ENCODE measurements around the gene BARD1. TPM values are rescaled to one million over a fixed set of nuclear protein-coding genes. Genes with fewer than 3 reads are reported as not detected.

The BARD1 gene
- total RNA-seq, 1 donor from 2014 or later = 43.4 TPM

GRCh38 chr2:214679736-214680135 is 129.7 kb downstream of the BARD1 start:
- intact Hi-C loops (cut with micrococcal nuclease) = loop anchor here (5.0 kb wide), 1 partner anchor 58 kb away; no protein-coding TSS in a partner anchor

DNA sequence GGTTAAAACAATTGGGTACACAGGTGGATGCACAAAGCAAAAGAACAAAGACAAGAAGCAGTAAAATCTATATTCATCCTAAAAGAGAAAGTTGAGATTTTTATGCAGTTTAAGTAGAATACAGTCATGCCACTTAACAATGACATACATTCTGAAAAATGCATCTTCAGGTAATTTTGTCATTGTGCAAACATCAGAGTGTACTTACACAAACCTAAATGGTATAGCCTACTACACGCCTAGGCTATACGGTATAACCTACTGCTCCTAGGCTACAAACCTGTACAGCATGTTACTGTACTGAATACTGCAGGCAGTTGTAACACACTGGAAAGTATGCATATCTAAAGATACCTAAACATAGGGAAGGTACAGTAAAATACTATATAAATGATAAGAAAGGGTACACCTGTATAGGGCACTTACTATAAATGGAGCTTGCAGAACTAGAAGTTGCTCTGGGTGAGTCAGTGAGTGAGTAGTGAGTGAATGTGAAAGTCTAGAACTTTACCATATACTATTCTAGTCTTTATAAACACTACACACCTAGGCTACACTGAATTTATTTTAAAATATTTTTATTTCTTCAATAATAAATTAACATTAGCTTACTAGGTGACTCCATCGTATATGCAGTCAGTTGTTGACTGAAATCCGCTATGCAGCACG is 132.9 kb downstream of the BARD1 start:
- intact Hi-C loops (cut with micrococcal nuclease) = no loop called here

Data from T-helper 2 cell treated with Interferon-gamma antibody and Interleukin-4, amounts not matched to agents 100 ng/mL and 5 ng/mL, for 36 hours (primary cell).